ENCODE measurements around the gene MTCL3.
"Not testable (repeated sequence)": the region's sequence is repeated elsewhere in the genome, so short reads cannot be mapped to it uniquely, and the experiment has no call there.

MTCL3 gene

GRCh38 chr6:127464881-127465459 lies 54.2 kb downstream of the MTCL3 start:
- DNase-seq, result peak; percentile 55

DNA sequence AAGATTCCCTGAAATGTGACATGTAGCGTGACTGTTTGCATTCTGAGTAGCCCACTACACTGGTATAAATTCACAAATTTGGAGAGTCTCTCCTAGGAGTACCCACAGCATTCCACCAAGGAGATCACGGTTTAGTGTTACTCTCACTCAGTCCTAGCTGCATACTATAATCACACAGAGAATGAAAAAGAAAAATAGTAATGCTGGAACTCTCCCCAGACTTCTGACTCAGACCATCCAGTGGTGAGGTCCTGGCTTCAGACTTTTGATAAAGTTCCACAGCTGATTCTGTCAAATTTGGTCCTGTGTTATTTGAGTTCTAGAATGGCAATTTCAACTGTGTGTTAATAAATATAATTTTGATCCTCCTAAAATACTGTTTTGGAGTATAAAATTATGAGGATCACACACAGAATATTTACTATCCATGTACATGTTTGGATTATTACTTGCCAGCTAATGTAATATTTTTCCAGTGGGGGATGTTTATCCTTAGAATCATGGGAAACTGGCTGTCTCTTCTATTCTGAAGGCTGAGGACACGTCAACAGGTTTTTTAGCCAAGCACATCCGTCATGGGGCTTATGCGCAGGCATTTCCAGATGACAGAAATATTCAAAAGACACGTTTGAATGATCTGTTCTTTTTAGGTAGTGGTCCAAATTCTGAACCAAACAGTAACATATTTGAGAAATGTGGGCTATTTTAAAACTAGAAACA lies 54.8 kb downstream of the MTCL3 start:
- peak; percentile 76 for DNase-seq

- DNase-seq, result no peak
These were observed 56.1 kb downstream of the MTCL3 start for GRCh38 chr6:127463056-127463455.

DNA sequence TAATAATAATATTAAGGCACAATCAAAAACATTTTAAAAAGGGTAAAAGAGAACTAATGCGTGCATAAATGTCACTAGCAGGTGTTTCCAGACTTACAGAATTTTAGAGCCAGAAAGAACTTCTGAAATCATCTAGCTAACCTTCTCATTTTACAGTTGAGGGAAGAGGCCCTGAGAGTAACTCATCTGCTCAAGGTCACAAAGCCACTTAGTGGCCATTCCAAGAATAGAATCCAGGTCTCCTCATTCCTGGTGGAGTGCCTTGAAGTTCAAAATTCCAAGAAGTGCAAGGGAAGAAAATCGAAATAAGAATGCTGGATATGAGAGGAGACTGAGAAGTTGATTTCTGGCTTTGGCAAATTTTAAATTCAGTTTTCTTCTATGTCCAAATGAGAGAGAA lies 56.8 kb downstream of the MTCL3 start:
- DNase-seq, result no peak

- DNase-seq, result no peak
These were observed 58.7 kb downstream of the MTCL3 start for GRCh38 chr6:127460465-127460864.

- DNase-seq, result peak; percentile 59
These were observed 59.9 kb downstream of the MTCL3 start, which contains the start of gene KIAA0408 for GRCh38 chr6:127459231-127459641. KIAA0408 (minus strand) TSS chr6:127459389; CDS start chr6:127453981, 5,408 bp downstream.

- peak; percentile 19 for DNase-seq
These were observed 60.3 kb downstream of the MTCL3 start for GRCh38 chr6:127458817-127459216.

DNA sequence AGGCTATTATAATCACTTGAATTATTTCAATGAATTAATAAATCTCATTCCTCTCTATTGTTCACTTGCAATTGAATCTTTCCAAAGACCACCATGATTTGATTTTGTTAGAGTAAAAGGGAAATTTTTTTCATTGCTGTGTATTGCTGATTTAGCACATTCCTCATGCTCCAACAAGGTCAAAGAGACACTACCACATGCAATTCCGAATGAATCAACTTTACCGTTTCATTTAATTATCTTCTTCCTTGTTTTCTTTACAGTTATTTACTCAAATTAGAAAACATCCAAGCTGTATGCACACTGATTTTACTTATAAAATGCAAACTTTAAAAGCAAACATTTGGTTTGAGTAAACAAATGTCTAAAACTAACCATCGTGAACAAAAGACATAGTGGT lies 60.9 kb downstream of the MTCL3 start:
- DNase-seq, result no peak

GRCh38 chr6:127457456-127458064 lies 61.6 kb downstream of the MTCL3 start:
- DNase-seq, result peak; percentile 83

- no peak for DNase-seq
These were observed 62.7 kb downstream of the MTCL3 start for GRCh38 chr6:127456465-127456864.

DNA sequence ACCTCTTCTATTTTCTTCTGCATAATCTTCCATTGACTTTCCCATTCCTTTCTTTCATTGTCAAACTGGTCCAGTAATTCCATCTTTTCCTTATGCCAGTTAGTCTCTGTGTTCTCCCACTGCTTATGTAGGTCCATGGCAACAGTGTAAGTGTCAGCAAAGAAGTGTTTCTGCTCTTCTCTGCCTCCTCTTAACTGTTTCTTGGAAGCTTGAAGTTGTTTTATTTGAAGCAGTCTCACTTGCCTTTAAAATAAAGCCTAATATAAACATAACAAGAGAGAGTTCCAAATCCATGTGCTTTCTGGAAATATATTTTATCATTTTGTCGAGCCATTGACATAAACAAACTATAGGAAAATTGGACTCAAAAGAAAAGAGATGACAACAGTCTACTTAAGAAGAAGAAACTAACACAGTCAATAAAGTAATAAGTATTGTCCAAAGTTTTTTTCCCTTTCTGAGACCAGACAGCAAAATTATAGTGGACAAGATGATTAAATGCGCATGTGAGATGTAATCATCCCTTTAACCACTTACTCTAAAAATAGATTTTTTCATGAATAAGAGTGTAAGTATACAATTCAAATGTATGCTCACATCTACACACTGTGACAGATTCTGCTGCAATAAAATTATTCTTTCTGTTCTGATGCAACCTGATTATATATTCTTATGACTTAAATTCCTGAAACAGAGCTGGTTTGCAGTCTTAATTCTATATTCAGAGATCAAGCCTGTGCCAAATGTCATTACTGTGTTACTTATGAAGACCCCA lies 65.1 kb downstream of the MTCL3 start:
- peak; percentile 10 for DNase-seq

DNA sequence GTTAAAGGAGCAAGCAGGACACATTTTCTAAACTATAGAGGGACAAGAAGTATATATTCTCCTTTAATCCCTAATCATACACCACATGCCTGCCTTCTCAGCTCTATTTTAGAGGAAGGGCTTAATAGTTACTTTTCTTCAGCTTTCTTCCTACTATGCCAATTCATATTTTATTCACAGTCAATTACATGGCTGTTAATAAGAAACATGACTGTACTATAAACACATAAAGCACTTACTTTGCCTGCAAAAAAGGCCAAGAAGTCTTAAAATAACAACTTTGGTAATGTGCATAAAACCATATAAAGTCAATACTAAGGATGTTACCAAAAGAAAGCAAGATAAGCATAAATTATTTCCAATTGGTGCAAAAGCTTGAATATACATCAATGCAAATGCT lies 66.3 kb downstream of the MTCL3 start:
- DNase-seq, result no peak

GRCh38 chr6:127451388-127451787 lies 67.7 kb downstream of the MTCL3 start:
- DNase-seq, result no peak

GRCh38 chr6:127447780-127448179 lies 71.4 kb downstream of the MTCL3 start:
- DNase-seq, result no peak

DNA sequence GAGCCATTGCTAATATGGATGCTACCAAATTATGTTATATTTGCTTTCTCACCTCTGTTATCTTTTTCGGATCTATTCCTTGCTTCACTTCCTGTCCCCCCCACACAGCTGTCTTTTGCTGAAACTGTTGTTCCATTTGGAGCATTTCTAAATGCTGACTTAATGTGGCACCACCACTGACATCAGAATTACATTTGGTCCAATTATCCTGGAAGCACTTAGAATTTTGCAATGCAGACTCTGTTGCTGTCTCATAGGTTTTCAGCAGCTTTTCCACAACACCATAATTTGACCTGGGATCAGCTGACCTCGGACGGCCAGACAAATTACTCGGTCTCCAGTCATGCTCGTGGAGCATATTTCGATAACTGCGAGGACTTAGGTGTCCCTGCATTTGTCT lies 72.8 kb downstream of the MTCL3 start:
- DNase-seq, result no peak

- no peak for DNase-seq
These were observed 77.3 kb downstream of the MTCL3 start for GRCh38 chr6:127441881-127442280.

DNA sequence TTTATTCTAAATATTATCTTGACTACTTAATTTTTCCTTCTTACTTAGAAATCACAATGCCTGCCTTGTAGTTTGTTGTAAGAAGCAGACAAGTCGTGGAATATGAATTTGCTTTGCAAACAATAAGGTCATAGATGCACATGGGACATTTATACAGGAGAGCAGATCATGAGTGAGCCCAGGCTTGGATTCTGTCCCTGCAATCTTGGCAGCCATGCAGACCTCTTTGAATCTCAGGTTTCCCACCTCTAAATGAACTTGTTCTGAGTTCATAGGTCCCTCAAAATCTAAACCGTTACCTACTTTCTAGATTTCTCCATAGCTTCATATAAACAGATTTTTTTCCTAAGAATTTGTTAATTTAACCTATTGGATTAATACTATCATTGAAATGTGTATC lies 79.4 kb downstream of the MTCL3 start:
- no peak for DNase-seq

DNA sequence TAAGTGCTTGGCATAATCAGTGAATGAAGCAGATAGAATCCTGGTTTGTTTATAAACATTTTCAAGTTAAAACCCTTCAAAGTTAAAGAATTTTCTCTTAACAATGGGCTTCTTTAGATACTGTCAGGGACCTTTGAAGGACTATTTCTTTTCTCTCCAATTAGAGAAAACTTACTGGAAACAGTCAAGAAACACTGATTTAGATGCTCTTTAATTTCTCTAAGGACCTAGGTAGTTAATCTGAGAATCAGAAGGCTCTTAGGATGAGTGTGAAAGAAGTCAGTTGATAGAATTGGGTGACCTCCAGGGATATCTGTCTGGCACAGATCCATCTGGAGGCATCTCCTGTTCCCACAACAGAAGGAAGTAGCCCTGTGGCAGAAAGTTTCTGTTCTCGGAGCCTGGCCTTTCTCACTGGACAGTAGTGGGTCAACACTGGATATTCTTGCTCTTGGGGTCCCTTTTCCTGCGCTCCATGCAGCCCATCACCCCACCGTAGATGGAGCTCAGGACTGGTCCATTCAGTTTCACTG lies 82.5 kb downstream of the MTCL3 start:
- DNase-seq, result no peak

- DNase-seq, result no peak
These were observed 83.4 kb downstream of the MTCL3 start for GRCh38 chr6:127435626-127436220.

DNA sequence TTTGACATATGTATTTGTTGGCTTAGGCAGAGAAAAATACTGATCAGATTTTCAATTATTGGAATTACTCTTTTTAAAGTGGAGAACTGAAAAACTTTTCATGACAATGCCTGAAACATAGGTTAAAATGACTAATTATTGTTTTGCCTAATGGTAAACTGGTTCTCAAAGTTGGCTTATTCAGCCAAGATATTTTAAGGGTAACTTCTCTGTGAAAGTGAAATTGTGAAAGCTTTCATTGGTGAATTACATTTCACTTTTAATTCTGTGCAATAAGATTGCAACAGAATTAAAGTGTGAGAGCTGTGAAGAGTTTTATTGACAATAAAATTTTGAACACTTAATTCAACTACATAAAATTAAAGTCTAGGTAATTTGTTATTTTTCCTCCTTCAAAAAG lies 84.5 kb downstream of the MTCL3 start:
- DNase-seq, result no peak

DNA sequence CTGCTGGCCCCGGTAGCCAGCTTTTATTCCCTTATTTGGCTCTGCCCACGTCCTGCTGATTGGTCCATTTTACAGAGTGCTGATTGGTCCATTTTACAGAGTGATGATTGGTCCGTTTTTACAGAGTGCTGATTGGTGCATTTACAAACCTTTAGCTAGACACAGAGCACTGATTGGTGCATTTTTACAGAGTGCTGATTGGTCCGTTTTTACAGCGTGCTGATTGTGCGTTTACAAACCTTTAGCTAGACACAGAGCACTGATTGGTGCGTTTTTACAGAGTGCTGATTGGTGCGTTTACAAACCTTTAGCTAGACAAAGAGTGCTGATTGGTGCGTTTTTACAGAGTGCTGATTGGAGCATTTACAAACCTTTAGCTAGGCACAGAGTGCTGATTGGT lies 90.6 kb downstream of the MTCL3 start:
- not testable (repeated sequence) for DNase-seq

- no peak for DNase-seq
These were observed 95.2 kb downstream of the MTCL3 start for GRCh38 chr6:127423921-127424320.

Data from fibroblast of skin of right quadriceps (primary cell).